MCF 10A (cell line): Measurements from ENCODE around the gene TFF3. TPM values are rescaled to one million over a fixed set of nuclear protein-coding genes. Genes with fewer than 3 reads are reported as not detected.

Experiments
- BruUV-seq: library from RNA; stranded (reverse); fragments of 400-500 nt; replicated peaks from 2 replicates; lab custom pipeline; 2021; lab: Mats Ljungman, UMichigan
- CTCF ChIA-PET: fragments of 300-600 bp; sonication (Branson Sonifier 250); formaldehyde crosslinking; extraction: SDS; loops from one replicate; lab custom pipeline; 2021; ENCODE audit warnings: antibody characterized with exemption, inconsistent platforms; lab: Yijun Ruan, JAX
- POLR2A ChIA-PET: fragments of 300-600, 350-650 bp; sonication (Branson Sonifier 250); formaldehyde crosslinking; extraction: SDS; loops from one replicate; lab custom pipeline; 2020; ENCODE audit warnings: antibody characterized with exemption, inconsistent platforms; lab: Yijun Ruan, JAX
- DNase-seq: peaks from one replicate; pipeline ENCODE4 v3.0.0-alpha.2; 2018; ENCODE audit not compliant: unreplicated experiment
- H3K27ac Mint-ChIP-seq: one replicate; pipeline ENCODE4 v1.8.0; 2022; ENCODE audit warnings: mild to moderate bottlenecking, low read depth, mixed read lengths; ENCODE audit not compliant: unreplicated experiment
- H3K27me3 Mint-ChIP-seq: one replicate; pipeline ENCODE4 v1.8.0; 2022; ENCODE audit warnings: mixed read lengths; ENCODE audit not compliant: insufficient read depth, unreplicated experiment
- H3K36me3 Mint-ChIP-seq: one replicate; pipeline ENCODE4 v1.8.0; 2022; ENCODE audit warnings: mild to moderate bottlenecking, moderate library complexity, mixed read lengths; ENCODE audit not compliant: insufficient read depth, unreplicated experiment
- H3K4me1 Mint-ChIP-seq: one replicate; pipeline ENCODE4 v1.8.0; 2022; ENCODE audit warnings: mixed read lengths; ENCODE audit not compliant: insufficient read depth, unreplicated experiment
- H3K4me3 Mint-ChIP-seq: one replicate; pipeline ENCODE4 v1.8.0; 2022; ENCODE audit warnings: mild to moderate bottlenecking, moderate library complexity, mixed read lengths; ENCODE audit not compliant: unreplicated experiment
- H3K9me3 Mint-ChIP-seq: one replicate; pipeline ENCODE4 v1.8.0; 2022; ENCODE audit warnings: mixed read lengths; ENCODE audit not compliant: unreplicated experiment
- intact Hi-C: fragments of 100-400 bp; cut with micrococcal nuclease; formaldehyde crosslinking; loops from 2 replicates; pipeline ENCODE4 v1.14.1; 2022
- total RNA-seq: library from RNA; stranded (reverse); gene quantifications from 2 replicates; pipeline ENCODE4 v1.2.3, GENCODE V29; 2022
- TF ChIP-seq, protein P1 (sequence below): fragments of 200-600 bp; IDR thresholded peaks from one replicate; pipeline ENCODE4 v1.8.0; 2022; ENCODE audit warnings: antibody characterized with exemption, mild to moderate bottlenecking; ENCODE audit not compliant: unreplicated experiment

Gene TFF3
- total RNA-seq, 1 experiment from 2014 or later: not detected

DNA sequence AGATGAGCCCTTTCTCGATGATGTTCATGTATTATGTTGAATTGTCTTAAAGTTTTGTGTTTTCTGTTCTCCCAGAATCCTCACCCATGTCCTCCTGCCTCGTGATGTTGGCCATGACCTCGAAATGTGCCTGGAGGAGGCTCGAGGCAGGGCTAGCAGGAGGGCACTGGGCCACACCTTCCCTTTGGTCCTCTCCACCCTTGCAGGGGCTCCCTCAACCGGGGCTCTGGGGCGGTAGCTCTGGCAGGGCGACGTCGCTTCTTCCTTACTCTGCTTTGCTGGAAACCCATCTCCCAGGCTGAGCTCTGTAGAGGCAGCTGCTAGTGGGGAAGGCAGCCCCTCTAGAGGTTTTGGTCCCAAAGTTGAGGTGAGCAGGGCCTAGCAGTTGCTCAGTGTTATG lies 14.3 kb downstream of the TFF3 start:
- BruUV-seq: no TSS peak
- Mint-ChIP-seq H3K4me1 (no peaks in the 10 kb centered on the region), H3K36me3 (peaks cover 2% of the 10 kb centered on the region), H3K9me3 (no peaks in the 10 kb centered on the region), H3K27me3 (no peaks in the 10 kb centered on the region), H3K4me3 (no peak overlapping the region), H3K27ac (no peak overlapping the region)
- TF ChIP-seq, protein P1, sequence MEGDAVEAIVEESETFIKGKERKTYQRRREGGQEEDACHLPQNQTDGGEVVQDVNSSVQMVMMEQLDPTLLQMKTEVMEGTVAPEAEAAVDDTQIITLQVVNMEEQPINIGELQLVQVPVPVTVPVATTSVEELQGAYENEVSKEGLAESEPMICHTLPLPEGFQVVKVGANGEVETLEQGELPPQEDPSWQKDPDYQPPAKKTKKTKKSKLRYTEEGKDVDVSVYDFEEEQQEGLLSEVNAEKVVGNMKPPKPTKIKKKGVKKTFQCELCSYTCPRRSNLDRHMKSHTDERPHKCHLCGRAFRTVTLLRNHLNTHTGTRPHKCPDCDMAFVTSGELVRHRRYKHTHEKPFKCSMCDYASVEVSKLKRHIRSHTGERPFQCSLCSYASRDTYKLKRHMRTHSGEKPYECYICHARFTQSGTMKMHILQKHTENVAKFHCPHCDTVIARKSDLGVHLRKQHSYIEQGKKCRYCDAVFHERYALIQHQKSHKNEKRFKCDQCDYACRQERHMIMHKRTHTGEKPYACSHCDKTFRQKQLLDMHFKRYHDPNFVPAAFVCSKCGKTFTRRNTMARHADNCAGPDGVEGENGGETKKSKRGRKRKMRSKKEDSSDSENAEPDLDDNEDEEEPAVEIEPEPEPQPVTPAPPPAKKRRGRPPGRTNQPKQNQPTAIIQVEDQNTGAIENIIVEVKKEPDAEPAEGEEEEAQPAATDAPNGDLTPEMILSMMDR: no peak
- POLR2A ChIA-PET: no interaction called here
- CTCF ChIA-PET: interaction anchor here (1.2 kb wide), 1 partner anchor 8 kb away, joined by 5 read pairs; no protein-coding TSS in a partner anchor
- intact Hi-C loops: no loop called here
- DNase-seq: no peak

DNA sequence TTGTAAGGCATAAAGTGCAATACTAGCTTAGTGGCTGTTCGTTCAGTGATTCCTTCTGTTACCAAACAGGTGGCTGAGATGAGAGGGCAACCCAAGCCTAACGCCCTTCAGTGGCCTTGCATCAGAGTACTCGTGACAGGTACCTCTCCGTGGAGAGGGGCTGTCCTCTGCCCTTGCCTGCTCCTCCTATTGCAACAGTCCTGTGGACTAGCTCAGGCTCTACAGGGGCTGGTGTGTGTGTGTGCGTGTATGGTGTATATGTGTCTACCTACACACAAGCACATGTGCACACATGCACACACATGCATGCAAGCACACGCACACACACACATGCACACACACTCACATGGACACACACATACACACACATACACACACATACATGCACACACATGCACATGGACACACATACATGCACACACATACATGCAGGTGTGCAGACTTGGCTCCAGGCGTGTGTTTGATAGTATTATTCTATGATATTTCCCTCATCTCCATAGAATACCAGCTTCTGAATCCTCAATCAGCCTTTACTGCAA lies 15.1 kb downstream of the TFF3 start:
- peaks cover 10% of the 10 kb centered on the region for H3K36me3 Mint-ChIP-seq
- H3K4me1 Mint-ChIP-seq: no peaks in the 10 kb centered on the region
- POLR2A ChIA-PET: interaction anchor here (1.2 kb wide), 1 partner anchor 81 kb away, joined by 3 read pairs; the partner anchor contains the start of gene ABCG1

DNA sequence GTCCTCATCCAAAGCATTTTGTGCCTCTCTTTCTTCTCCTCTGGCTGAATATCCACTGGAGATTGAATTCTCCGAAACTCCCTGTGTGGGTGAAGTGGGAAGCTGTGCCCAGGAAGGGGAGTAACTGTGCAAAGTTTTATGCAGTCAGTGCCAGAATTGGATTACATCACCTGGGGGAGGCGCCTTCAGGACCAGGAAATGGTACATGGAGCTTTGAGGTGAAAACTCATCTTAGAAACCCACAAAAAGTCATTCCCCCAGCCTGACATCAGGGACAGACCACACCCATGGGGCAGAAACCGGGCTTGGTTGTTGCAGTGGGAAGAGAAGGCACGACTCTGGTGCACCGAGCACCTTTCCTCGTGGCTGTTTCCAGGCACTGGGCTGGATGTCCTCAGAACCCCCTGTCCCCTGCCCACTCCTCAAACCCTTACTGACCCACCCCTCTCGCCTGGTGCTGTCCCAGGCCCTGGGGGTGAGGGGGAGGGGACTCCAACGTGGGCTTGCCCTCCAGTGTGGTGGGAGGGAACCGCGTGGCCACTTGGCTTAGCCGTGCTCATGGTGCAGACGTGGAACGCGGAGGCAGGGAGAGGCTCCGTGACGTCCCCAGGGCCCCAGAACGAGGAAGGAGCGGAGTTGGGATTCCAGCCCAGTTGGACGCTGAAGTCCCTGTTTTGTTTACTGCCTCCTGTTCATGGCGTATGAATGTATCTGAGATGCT lies 15.7 kb downstream of the TFF3 start:
- H3K36me3 Mint-ChIP-seq: peaks cover 16% of the 10 kb centered on the region
- POLR2A ChIA-PET: interaction anchor here (0.6 to 1.2 kb wide), 2 partner anchors 80 to 151 kb away, joined by 3 read pairs; partner anchors contain the start of gene ABCG1
- CTCF ChIA-PET: interaction anchor here (0.6 to 4.0 kb wide), 3 partner anchors 10 to 174 kb away, joined by 3 to 23 read pairs (median 3); no protein-coding TSS in a partner anchor
- H3K9me3 Mint-ChIP-seq: no peaks in the 10 kb centered on the region
- peak; percentile 24 for DNase-seq
- H3K27ac Mint-ChIP-seq: no peak overlapping the region
- H3K4me3 Mint-ChIP-seq: no peak overlapping the region
- no peaks in the 10 kb centered on the region for H3K27me3 Mint-ChIP-seq
- TF ChIP-seq, protein P1: no peak
- no TSS peak for BruUV-seq
- intact Hi-C loops: no loop called here
- no peaks in the 10 kb centered on the region for H3K4me1 Mint-ChIP-seq

More for the DNA sequence above, 15.1 kb downstream of the TFF3 start:
- Mint-ChIP-seq H3K27ac (no peak overlapping the region), H3K4me3 (no peak overlapping the region), H3K27me3 (no peaks in the 10 kb centered on the region), H3K9me3 (no peaks in the 10 kb centered on the region)
- CTCF ChIA-PET: interaction anchor here (0.6 to 4.0 kb wide), 3 partner anchors 10 to 174 kb away, joined by 3 to 23 read pairs (median 3); no protein-coding TSS in a partner anchor
- TF ChIP-seq, protein P1: no peak
- BruUV-seq: no TSS peak
- DNase-seq: no peak
- intact Hi-C loops: no loop called here

DNA sequence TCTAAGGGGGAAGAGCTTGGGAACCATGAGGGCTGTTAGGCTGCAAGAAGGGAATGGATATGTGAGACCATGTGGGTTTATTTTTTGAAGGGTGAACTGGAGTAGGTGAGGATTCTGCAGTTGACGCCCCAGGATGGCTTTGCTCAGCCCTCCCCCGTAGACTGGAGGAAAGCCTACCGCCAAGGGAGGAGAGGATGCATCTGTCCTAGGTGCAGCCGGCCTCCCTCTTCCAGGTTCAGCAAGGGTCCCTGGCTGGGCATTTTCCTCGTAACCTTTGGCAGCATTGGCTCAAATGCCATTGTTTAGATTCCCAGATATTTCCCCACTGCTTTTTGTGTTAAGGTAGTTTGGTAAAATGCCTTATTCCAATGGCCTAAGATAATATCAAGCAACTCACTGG lies 16.6 kb downstream of the TFF3 start:
- H3K36me3 Mint-ChIP-seq: peaks cover 16% of the 10 kb centered on the region
- intact Hi-C loops: no loop called here
- no peaks in the 10 kb centered on the region for H3K27me3 Mint-ChIP-seq
- TF ChIP-seq, protein P1: no peak
- ChIA-PET POLR2A (no interaction called here), CTCF (interaction anchor here (4.0 kb wide), 1 partner anchor 11 kb away, joined by 23 read pairs; no protein-coding TSS in a partner anchor)
- no peaks in the 10 kb centered on the region for H3K4me1 Mint-ChIP-seq
- H3K4me3 Mint-ChIP-seq: no peak overlapping the region
- BruUV-seq: no TSS peak
- no peaks in the 10 kb centered on the region for H3K9me3 Mint-ChIP-seq
- DNase-seq: no peak
- no peak overlapping the region for H3K27ac Mint-ChIP-seq
